HL-60 (cell line): Measurements from ENCODE around the gene MAP4K4.

Source experiments
- TF ChIP-seq, protein P1 (sequence below): IDR thresholded peaks from 2 replicates; pipeline ENCODE4 v1.6.1; 2012; ENCODE audit warnings: low read depth; ENCODE audit not compliant: insufficient replicate concordance
- TF ChIP-seq, protein P2 (sequence below): IDR thresholded peaks from one replicate; pipeline ENCODE4 v1.5.1; 2011; ENCODE audit warnings: low read length, control low read depth, inconsistent platforms; ENCODE audit not compliant: insufficient read depth

DNA sequence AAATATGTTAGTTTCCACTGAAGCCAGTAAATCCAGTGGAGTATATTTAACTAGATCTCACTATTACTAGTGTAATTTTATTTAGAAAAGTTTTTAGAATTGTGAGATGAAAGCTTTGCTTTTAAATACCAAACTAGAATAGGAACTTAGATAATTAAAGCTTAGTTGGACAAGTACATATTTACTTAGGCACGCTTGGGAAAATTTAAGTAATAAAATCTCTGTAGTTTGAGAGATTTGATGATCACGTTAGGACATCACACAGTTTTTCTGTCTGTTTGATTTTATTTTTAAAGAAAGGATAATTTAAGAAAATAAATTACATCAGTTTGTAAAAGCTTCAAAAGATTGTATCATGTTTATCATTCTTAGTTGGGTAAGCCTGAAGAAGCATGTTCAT lies 153.5 kb downstream of the MAP4K4 start:
- TF ChIP-seq, protein P1, sequence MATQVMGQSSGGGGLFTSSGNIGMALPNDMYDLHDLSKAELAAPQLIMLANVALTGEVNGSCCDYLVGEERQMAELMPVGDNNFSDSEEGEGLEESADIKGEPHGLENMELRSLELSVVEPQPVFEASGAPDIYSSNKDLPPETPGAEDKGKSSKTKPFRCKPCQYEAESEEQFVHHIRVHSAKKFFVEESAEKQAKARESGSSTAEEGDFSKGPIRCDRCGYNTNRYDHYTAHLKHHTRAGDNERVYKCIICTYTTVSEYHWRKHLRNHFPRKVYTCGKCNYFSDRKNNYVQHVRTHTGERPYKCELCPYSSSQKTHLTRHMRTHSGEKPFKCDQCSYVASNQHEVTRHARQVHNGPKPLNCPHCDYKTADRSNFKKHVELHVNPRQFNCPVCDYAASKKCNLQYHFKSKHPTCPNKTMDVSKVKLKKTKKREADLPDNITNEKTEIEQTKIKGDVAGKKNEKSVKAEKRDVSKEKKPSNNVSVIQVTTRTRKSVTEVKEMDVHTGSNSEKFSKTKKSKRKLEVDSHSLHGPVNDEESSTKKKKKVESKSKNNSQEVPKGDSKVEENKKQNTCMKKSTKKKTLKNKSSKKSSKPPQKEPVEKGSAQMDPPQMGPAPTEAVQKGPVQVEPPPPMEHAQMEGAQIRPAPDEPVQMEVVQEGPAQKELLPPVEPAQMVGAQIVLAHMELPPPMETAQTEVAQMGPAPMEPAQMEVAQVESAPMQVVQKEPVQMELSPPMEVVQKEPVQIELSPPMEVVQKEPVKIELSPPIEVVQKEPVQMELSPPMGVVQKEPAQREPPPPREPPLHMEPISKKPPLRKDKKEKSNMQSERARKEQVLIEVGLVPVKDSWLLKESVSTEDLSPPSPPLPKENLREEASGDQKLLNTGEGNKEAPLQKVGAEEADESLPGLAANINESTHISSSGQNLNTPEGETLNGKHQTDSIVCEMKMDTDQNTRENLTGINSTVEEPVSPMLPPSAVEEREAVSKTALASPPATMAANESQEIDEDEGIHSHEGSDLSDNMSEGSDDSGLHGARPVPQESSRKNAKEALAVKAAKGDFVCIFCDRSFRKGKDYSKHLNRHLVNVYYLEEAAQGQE, result no peak
- TF ChIP-seq, protein P2, sequence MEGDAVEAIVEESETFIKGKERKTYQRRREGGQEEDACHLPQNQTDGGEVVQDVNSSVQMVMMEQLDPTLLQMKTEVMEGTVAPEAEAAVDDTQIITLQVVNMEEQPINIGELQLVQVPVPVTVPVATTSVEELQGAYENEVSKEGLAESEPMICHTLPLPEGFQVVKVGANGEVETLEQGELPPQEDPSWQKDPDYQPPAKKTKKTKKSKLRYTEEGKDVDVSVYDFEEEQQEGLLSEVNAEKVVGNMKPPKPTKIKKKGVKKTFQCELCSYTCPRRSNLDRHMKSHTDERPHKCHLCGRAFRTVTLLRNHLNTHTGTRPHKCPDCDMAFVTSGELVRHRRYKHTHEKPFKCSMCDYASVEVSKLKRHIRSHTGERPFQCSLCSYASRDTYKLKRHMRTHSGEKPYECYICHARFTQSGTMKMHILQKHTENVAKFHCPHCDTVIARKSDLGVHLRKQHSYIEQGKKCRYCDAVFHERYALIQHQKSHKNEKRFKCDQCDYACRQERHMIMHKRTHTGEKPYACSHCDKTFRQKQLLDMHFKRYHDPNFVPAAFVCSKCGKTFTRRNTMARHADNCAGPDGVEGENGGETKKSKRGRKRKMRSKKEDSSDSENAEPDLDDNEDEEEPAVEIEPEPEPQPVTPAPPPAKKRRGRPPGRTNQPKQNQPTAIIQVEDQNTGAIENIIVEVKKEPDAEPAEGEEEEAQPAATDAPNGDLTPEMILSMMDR, result no peak
